Measurements from ENCODE around the gene NOL4L. TPM values are rescaled to one million over a fixed set of nuclear protein-coding genes. Genes with fewer than 3 reads are reported as not detected.

Gene NOL4L
- total RNA-seq, 1 experiment from 2014 or later = 40.9 TPM

GRCh38 chr20:32622585-32623468, 37.7 kb upstream of the NOL4L start:
- DNase-seq = no peak

GRCh38 chr20:32621891-32622584, 36.9 kb upstream of the NOL4L start:
- no TSS peak for BruUV-seq (replicated peaks)
- Histone ChIP-seq H3K9me3 (ENCODE audit: insufficient read depth, low read depth) (no peaks in the 10 kb centered on the region), H3K79me2 (ENCODE audit: low read depth) (no peaks in the 10 kb centered on the region), H3K4me3 (no peak overlapping the region), H3K27ac (no peak overlapping the region), H2AFZ (no peak overlapping the region), H3F3A (ENCODE audit: insufficient read depth, low read depth) (no peaks in the 10 kb centered on the region; the same call in 1 of the 2 replicates), H3K27me3 (ENCODE audit: insufficient read depth, low read depth) (no peaks in the 10 kb centered on the region; the same call in 1 of the 2 replicates), H4K20me1 (ENCODE audit: insufficient read depth) (no peaks in the 10 kb centered on the region), H3K4me1 (replicated peaks; ENCODE audit: insufficient read depth) (no peaks in the 10 kb centered on the region), H3K9me2 (ENCODE audit: insufficient read depth) (no peaks in the 10 kb centered on the region), H3K4me2 (no peak overlapping the region), H3K36me3 (ENCODE audit: low read depth) (no peaks in the 10 kb centered on the region)
- ChIA-PET POLR2A (ENCODE audit: unreplicated experiment) (interaction anchor here (0.5 kb wide), 1 partner anchor 530 kb away, joined by 5 read pairs; no protein-coding TSS in a partner anchor), CTCF (no interaction called here)
- TF ChIP-seq CTCF (conservative IDR thresholded peaks at IDR 0.05) (no peak), EZH2 (IDR thresholded peaks at IDR 0.05; ENCODE audit: low read depth) (no peak)
- no peak for DNase-seq
- intact Hi-C loops (cut with micrococcal nuclease; ENCODE audit: unreplicated experiment) = no loop called here

More at GRCh38 chr20:32622585-32623468, 37.7 kb upstream of the NOL4L start:
- intact Hi-C loops (cut with micrococcal nuclease; ENCODE audit: unreplicated experiment) = no loop called here
- peaks cover 5% of the 10 kb centered on the region; the same call in 1 of the 2 replicates for H3K4me1 ChIP-seq (replicated peaks; ENCODE audit: insufficient read depth)
- no peak overlapping the region for H2AFZ ChIP-seq
- H3K79me2 ChIP-seq (ENCODE audit: low read depth) = no peaks in the 10 kb centered on the region
- H3K36me3 ChIP-seq (ENCODE audit: low read depth) = no peaks in the 10 kb centered on the region
- ChIA-PET POLR2A (ENCODE audit: unreplicated experiment) (interaction anchor here (0.5 kb wide), 1 partner anchor 531 kb away, joined by 5 read pairs; no protein-coding TSS in a partner anchor), CTCF (no interaction called here)
- H3K4me3 ChIP-seq = no peak overlapping the region
- no peaks in the 10 kb centered on the region for H3K9me2 ChIP-seq (ENCODE audit: insufficient read depth)
- no peaks in the 10 kb centered on the region; the same call in 1 of the 2 replicates for H3K27me3 ChIP-seq (ENCODE audit: insufficient read depth, low read depth)
- H3K9me3 ChIP-seq (ENCODE audit: insufficient read depth, low read depth) = no peaks in the 10 kb centered on the region
- no peaks in the 10 kb centered on the region for H4K20me1 ChIP-seq (ENCODE audit: insufficient read depth)
- no TSS peak for BruUV-seq (replicated peaks)
- H3K27ac ChIP-seq = no peak overlapping the region
- no peaks in the 10 kb centered on the region; the same call in 1 of the 2 replicates for H3F3A ChIP-seq (ENCODE audit: insufficient read depth, low read depth)
- no peak overlapping the region for H3K4me2 ChIP-seq
- TF ChIP-seq CTCF (conservative IDR thresholded peaks at IDR 0.05) (no peak), EZH2 (IDR thresholded peaks at IDR 0.05; ENCODE audit: low read depth) (no peak)

DNA sequence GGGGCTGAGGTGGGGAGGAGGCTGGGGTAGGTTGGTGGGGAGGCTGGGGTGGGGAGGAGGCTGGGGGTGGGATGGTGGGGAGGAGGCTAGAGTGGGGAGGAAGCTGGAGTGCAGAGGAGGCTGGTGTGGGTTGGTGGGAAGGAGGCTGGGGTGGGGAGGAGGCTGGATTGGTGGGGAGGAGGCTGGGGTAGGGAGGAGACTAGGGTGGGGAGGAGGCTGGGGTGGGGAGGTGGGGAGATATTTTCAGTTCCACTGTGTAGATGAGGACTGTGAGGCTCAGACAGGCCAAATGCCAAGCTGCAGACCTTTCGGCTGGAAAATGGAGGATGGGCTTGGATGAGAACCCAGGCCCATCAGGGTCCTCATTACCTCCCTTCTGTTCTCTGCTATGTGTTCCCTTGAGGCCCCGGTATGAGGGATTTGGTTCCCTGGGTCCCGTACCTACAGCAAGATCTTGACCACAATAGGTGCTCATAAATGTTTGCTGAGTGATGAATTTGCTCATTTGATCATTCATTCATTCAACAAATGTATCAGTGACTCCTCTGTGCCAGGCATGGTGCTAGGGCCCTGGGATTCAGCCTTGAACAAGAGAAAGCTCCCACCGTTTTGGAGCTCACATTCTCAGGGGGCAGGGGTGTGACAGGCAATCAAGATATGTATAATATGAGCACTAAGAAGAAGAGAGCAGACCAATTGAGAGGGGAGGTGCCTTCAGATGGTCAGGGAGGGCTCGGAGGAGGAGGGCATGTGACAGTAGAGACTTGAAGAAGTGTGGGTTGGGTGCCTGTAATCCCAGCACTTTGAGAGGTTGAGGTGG, 36.1 kb upstream of the NOL4L start:
- no peaks in the 10 kb centered on the region for H3K36me3 ChIP-seq (ENCODE audit: low read depth)
- no peaks in the 10 kb centered on the region for H3K4me1 ChIP-seq (replicated peaks; ENCODE audit: insufficient read depth)
- CTCF ChIA-PET = interaction anchor here (0.5 kb wide), 1 partner anchor 152 kb away, joined by 9 read pairs; no protein-coding TSS in a partner anchor
- BruUV-seq (replicated peaks) = no TSS peak
- TF ChIP-seq EZH2 (IDR thresholded peaks at IDR 0.05; ENCODE audit: low read depth) (no peak), CTCF (conservative IDR thresholded peaks at IDR 0.05) (no peak)
- H2AFZ ChIP-seq = no peak overlapping the region
- no peaks in the 10 kb centered on the region for H3K9me2 ChIP-seq (ENCODE audit: insufficient read depth)
- no peaks in the 10 kb centered on the region for H3K27me3 ChIP-seq (ENCODE audit: insufficient read depth, low read depth)
- no peaks in the 10 kb centered on the region for H4K20me1 ChIP-seq (ENCODE audit: insufficient read depth)
- no peaks in the 10 kb centered on the region for H3K79me2 ChIP-seq (ENCODE audit: low read depth)
- H3K27ac ChIP-seq = no peak overlapping the region
- POLR2A ChIA-PET (ENCODE audit: unreplicated experiment) = no interaction called here
- H3K4me2 ChIP-seq = no peak overlapping the region
- DNase-seq = no peak
- intact Hi-C loops (cut with micrococcal nuclease; ENCODE audit: unreplicated experiment) = no loop called here
- H3K9me3 ChIP-seq (ENCODE audit: insufficient read depth, low read depth) = no peaks in the 10 kb centered on the region
- no peaks in the 10 kb centered on the region; the same call in 1 of the 2 replicates for H3F3A ChIP-seq (ENCODE audit: insufficient read depth, low read depth)
- no peak overlapping the region for H3K4me3 ChIP-seq
